Retinal pigment epithelial cell (primary cell): ENCODE measurements around the gene GET3.
"Not testable (repeated sequence)": the region's sequence is repeated elsewhere in the genome, so short reads cannot be mapped to it uniquely, and the experiment has no call there.

ENCODE experiments used
- DNase-seq: peaks from one replicate; pipeline ENCODE4 v3.0.0-alpha.2; 2010; ENCODE audit warnings: low read depth
- H3K4me3 ChIP-seq: 2 replicates; pipeline ENCODE4 v1.5.1; 2011; ENCODE audit warnings: mild to moderate bottlenecking, low read length, control low read depth, moderate library complexity
- TF ChIP-seq, protein P1 (sequence below): conservative IDR thresholded peaks from 2 replicates; pipeline ENCODE4 v1.5.1; 2011; ENCODE audit warnings: low read depth, low read length, control low read depth, inconsistent platforms

The GET3 gene

DNA sequence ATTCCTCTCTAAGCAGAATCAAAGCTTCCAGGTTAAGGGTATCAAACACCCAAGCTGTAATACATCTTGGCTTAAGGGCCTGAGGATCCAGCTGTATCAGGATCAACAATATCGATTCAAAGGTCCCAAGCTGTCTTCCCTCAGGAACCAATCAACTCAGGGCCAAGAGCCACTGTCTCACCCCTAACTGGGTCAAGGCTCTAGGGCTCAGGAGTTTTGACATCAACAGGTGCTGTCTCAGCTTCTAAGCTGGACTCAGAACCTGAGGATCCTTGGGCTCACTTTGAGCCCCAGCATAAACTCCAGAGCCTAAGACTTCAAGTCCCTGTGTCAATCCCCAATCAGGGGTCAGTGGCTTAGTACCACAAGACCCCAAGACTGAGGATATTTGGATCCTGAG is 41.8 kb upstream of the GET3 start:
- TF ChIP-seq, protein P1, sequence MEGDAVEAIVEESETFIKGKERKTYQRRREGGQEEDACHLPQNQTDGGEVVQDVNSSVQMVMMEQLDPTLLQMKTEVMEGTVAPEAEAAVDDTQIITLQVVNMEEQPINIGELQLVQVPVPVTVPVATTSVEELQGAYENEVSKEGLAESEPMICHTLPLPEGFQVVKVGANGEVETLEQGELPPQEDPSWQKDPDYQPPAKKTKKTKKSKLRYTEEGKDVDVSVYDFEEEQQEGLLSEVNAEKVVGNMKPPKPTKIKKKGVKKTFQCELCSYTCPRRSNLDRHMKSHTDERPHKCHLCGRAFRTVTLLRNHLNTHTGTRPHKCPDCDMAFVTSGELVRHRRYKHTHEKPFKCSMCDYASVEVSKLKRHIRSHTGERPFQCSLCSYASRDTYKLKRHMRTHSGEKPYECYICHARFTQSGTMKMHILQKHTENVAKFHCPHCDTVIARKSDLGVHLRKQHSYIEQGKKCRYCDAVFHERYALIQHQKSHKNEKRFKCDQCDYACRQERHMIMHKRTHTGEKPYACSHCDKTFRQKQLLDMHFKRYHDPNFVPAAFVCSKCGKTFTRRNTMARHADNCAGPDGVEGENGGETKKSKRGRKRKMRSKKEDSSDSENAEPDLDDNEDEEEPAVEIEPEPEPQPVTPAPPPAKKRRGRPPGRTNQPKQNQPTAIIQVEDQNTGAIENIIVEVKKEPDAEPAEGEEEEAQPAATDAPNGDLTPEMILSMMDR, result no peak
- H3K4me3 ChIP-seq, result peak overlapping the region; percentile 88
- DNase-seq, result no peak

DNA sequence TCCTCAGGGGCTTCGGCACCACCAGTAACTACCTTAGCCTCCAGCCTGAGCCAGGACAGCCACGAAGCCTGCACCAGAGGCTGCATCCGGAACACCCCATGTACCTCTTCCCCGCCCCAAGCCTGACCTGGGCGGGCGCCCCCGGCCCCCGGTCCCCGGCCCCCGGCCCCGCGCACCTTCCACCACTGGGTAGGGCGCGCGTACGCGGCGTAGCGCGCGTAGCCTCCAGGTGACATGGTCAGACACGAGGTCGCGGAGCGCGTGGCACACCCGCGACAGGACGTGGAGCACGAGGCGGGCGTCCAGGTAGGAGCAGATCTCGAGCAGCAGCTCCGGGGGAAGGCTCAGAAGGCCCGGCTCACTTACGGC is 41.3 kb upstream of the GET3 start:
- no peak for DNase-seq
- TF ChIP-seq, protein P1, result no peak
- peak overlapping the region; percentile 88 for H3K4me3 ChIP-seq

DNA sequence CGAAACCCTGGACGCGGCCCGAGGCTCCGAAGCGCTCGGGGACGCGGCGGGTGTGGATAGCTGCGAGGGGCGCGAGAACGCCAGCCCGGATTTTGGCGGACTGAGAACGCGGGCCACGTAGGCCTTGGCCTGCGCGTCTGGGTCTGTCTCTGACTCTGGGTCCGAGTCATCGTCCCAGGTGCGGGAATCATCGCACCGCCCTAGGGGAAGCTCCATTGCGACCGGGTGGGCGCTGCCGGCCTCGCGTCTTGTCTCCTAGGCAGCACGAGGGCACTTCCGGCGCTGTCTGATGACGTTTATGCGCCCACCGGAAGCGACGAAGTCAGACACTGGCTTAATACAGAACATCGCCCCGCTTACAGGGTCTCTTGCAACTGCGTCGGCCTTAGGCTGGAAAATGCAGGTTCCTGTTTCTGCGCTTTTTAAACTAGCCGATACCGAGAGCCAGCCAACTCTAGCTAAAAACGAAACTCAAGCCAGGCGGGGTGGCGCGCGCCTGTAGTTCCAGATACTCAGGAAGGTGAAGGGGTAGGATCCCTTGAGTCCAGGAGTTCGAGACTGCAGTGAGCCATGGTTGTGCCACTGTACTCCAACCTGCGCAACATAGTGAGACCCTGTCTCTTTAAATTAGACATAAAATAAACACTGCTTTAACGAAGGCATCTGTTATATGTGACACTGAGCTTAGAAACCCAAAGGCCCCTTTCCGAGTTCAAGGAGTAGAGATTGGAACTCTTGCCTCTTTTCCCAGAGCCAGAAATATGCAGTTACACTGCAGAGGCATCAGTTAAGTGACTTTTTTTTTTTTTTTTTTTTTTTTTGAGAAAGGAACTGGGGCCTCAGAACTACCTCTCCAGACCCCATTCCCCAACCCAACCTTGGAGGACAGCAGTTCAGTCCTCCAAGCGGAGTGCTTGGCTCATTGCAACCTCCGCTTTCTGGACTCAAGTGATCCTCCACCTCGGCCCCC is 40.6 kb upstream of the GET3 start, which contains the start of gene FBXW9:
TSS of gene FBXW9 (minus strand) at position 266 of the 970 bp plus-strand sequence. CDS start at position 216, 50 bp downstream.
- peak within 1 kb of the TSS; percentile 88 for H3K4me3 ChIP-seq
- peak; percentile 85 for DNase-seq
- TF ChIP-seq, protein P1, result no peak

DNA sequence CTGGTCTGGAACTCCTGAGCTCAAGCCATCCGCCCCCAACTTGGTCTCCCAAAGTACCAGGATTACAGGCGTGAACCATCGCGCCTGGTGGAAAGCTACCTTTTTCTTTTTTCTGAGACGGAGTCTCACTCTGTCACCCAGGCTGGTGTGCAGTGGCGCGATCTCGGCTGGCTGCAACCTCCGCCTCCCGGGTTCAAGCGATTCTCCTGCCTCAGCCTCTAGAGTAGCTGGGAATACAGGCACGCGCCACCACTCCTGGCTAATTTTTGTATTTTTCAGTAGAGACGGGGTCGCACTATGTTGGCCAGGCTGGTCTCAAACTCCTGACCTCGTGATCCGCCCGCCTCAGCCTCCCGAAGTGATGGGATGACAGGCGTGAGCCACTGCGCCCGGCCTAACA is 39.9 kb upstream of the GET3 start:
- not testable (repeated sequence) for DNase-seq, H3K4me3 ChIP-seq

DNA sequence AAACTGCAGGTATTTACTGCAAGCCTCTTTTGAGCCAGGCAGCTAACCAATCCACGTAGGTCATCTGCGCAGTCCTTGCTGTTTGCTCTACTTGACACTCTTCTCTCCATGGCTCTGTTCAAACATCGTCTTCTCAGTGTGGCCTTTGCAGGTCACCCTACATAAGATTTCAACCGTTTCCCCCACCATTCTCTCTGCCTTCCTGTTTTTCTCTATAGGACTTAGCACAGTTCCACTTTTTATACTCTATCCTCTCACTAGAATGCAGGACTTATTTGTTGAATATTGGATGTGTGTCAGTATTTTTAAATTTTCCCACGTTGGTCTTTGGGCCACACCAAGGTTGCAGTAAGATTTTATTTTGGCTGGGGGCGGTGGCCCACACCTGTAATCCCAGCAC is 39.2 kb upstream of the GET3 start:
- no peak for DNase-seq
- H3K4me3 ChIP-seq, result no peak overlapping the region
- TF ChIP-seq, protein P1, result no peak

DNA sequence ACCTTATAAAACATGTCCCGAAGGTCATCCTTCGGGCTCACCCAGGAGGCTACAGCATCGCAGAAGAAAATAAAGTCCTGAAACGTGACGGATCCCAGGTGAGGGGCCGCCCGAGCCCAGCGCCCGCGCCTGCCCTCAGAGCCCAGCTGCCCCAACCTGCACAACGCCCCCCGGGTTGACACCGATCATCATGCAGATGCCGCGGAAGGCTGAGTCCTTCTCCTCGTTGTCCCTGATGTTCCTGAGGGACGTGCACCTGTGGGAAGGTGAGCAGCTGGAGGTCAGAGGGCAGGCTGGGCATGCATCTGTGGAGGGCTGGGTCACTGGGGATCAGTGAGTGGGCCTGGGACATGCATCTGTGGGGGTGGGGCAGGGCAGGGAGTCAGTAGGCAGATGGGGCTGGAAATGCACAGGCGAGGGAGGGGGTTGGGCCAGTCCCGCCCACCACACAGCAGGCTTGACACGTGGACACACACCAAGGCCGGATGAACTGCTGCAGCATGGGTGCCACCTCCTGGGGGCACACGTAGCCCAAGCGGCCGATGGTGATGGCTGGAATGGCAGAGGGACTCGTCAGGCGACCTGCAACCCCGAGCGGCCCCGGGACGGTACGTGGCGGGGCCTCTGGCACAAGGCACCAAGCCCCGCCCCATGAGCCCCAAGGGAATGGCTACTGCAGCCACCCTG is 35.6 kb upstream of the GET3 start:
- TF ChIP-seq, protein P1, result no peak
- DNase-seq, result no peak
- no peak overlapping the region for H3K4me3 ChIP-seq

DNA sequence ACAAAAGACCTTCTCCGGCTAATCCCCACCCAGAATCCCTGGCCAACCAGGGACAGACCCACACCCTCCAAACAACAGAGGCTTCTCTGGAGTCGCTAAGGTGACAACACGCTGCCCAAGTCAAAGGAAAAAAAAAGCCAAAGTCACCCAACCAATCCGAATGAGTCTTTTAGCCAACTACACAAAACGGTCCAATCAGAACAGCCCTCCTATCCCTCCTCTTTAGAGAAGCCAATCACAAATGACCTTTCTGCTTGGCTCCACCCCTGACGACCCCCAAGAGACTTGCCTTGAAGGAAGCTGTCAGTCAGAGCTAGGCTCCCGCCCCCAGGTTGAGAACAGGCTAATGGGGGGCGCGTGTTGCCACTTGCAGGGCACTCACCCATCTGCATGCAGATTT is 34.3 kb upstream of the GET3 start:
- no peak overlapping the region for H3K4me3 ChIP-seq
- DNase-seq, result no peak
- TF ChIP-seq, protein P1, result no peak
